KOPT-K1 (cell line): ENCODE data around the gene TASP1.
"Not testable (repeated sequence)": the region's sequence is repeated elsewhere in the genome, so short reads cannot be mapped to it uniquely, and the experiment has no call there.

Experiments
- H3K27ac ChIP-seq: fragments of 200-600 bp; sonication (generic); 2 replicates; pipeline ENCODE4 v1.5.1; 2016; ENCODE audit warnings: antibody characterized with exemption, mild to moderate bottlenecking, low read depth, low read length; ENCODE audit not compliant: poor library complexity, severe bottlenecking
- H3K36me3 ChIP-seq: fragments of 200-600 bp; sonication (generic); 2 replicates; pipeline ENCODE4 v1.5.1; 2017; ENCODE audit warnings: antibody characterized with exemption, mild to moderate bottlenecking, low read length, moderate library complexity; ENCODE audit not compliant: insufficient read depth
- H3K9me3 ChIP-seq: fragments of 200-600 bp; sonication (generic); 2 replicates; pipeline ENCODE4 v1.5.1; 2017; ENCODE audit warnings: antibody characterized with exemption, low read length, mild to moderate bottlenecking; ENCODE audit not compliant: insufficient read depth, poor library complexity, severe bottlenecking

Gene TASP1

DNA sequence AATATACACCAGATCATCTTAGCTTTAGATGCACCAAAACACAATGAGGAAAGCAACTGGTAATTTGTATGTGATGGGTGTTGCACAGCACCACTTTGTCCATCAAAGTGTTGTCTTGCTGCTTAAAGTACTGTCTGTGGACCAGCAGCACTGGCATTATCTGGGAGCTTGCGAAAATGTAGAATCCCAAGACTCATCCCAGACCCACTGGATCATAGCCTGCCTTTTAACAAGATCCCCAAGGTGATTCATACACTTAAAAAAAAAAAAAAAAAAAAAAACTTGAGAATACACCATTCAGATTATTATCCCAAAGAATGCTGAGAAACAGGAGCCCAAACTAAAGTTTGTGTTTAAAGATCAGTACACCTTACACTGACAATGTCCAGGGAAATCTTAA lies 123.4 kb downstream of the TASP1 start:
- Histone ChIP-seq H3K27ac (no peak overlapping the region), H3K36me3 (peaks cover 27% of the 10 kb centered on the region), H3K9me3 (peaks cover 15% of the 10 kb centered on the region)

DNA sequence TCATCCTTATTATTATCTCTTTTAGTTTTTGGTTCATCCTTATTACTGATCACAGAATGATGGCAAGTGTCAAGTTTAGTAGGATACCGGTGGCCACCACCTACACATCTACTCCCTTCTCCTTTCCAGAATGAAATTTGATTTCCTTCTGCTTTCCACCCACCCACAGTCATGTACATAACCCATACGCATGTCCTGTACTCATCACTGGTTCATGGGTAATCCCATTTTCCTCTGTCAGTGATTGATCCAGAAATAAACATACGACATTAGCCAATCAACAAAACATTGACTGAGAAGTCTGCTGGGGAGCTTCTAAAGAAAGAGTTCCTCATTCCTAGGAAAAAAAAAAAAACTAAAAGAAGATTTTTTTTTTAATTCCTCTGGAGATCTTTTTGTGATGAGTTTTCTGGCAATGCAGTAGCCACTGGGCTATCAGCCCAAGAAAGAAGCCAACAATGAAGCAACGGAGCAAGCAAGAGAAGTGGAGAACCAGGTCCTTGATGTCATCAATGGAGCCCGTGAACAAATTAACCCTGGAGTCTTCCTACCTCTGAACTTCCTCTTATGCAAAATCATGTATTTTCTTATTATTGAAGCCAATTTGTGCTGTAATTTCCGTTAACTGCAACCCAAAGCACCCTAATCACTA lies 127.8 kb downstream of the TASP1 start:
- Histone ChIP-seq H3K27ac (no peak overlapping the region), H3K9me3 (peaks cover 27% of the 10 kb centered on the region), H3K36me3 (peaks cover 27% of the 10 kb centered on the region)

DNA sequence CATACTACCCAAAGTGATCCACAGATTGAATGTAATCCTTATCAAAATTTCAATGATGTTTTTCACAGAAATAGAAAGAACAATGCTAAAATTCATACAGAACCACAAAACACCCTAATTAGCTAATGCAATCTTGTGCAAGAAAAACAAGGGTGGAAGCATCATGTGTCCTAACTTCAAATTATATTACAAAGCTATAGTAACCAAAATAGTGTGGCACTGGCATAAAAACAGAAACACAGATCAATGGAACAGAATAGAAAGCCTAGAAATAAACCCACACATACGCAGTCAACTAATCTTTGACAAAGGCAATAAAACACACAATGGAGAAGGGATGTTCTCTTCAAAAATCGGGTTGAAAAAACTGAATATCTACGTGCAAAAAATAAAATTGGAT lies 131.1 kb downstream of the TASP1 start:
- Histone ChIP-seq H3K36me3 (peaks cover 8% of the 10 kb centered on the region), H3K9me3 (peaks cover 31% of the 10 kb centered on the region), H3K27ac (no peak overlapping the region)

DNA sequence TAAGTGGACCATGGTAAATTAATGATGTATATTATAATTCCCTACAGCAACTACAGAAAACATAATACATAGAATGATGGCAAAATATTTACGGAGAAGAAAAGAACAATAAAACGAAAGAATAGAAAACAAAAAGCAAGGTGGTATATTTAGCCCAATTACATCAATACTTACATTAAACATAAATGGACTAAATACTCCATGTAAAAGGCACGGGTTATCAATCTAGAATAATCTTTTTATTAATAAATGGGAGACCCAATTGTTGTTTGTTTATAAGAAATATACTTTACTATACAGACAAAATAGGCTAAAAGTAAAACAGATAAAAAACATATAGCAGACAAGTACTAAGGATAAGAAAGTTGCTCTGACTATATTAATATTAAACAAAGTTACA lies 137.2 kb downstream of the TASP1 start:
- Histone ChIP-seq H3K9me3 (peaks cover 68% of the 10 kb centered on the region), H3K36me3 (peaks cover 21% of the 10 kb centered on the region), H3K27ac (no peak overlapping the region)

DNA sequence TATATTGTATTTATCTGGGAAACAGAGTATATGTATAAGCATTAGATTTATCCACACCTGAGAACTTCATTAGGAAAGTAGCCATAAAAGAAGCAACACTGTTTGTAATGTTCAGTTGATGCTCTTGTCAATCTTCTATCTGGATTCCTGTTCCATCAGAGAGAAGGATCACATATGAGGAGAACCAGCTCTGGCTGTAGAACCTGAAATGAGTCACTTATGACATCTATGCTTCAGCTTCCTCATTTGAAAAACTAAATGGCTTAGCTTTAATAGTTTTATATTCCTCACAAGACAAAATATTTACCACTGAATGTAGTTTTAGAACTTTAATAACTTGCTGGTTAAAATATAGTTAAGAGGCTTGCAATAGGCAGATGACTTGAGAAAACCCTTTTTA lies 144.7 kb downstream of the TASP1 start:
- H3K27ac ChIP-seq = no peak overlapping the region
- H3K9me3 ChIP-seq = peaks cover 20% of the 10 kb centered on the region
- peaks cover 8% of the 10 kb centered on the region; the same call in 1 of the 2 replicates for H3K36me3 ChIP-seq

DNA sequence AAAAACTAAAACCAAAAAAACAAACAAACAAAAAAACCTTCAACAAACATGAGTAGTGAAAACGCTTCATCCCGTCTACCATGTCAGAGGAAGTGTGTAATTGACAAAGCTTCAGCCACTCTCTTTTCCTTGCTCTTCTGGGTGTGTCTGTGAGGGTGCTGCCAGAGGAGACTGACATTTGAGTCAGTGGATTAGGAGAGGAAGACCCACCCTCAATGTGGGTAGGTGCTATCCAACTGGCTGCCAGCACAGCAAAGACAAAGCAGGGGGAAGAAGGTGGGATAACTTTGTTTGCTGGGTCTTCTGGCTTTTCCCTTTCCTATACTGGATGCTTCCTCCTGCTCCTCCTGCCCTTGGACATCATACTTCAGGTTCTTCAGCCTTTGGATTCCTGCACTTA lies 145.6 kb downstream of the TASP1 start:
- Histone ChIP-seq H3K27ac (no peak overlapping the region), H3K9me3 (peaks cover 12% of the 10 kb centered on the region), H3K36me3 (peaks cover 4% of the 10 kb centered on the region; the same call in 1 of the 2 replicates)

DNA sequence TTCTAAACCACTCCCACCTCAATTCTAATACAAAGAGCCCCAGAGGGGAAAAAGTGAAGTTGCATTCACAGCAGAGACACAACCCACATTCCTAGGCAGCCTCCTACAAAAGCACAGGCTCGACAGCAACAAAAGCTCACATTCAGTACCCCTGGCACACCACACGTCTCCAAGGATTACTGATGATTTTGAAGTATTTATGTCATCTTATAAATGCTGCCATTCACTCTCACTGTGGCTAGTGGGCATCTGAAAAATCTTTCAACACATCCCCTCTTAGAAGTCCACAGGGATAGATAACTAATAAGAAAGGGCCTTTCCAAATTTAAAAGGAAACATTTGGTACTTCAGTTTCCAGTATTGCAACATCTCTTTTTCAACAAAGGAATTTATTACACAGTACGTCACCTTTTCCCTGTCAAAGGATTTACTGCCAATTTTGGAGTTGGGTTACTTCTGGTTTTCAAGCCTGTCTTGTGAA lies 146.7 kb downstream of the TASP1 start:
- Histone ChIP-seq H3K9me3 (peaks cover under 1% of the 10 kb centered on the region), H3K36me3 (peaks cover 4% of the 10 kb centered on the region; the same call in 1 of the 2 replicates), H3K27ac (no peak overlapping the region)

DNA sequence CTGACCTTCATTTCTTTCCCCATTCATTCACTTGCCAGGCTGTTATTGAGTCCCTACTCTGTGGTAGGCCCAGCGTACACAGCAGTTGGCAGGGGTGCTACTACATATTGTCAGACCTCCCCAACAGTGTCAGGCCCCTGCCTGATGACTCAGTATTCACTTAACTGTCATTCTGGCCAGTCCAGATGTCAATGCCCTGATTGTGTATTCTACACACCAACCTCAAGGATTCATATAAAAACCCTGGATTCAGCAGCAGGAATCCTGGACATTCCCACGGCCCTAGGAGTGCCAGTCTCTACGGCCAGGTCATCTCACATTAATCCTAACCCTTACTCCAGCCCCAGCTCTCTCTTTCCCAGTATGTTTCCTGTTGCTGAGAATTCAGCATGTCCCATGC lies 151.5 kb downstream of the TASP1 start:
- H3K9me3 ChIP-seq = peaks cover 7% of the 10 kb centered on the region
- peaks cover 13% of the 10 kb centered on the region for H3K36me3 ChIP-seq
- no peak overlapping the region for H3K27ac ChIP-seq

DNA sequence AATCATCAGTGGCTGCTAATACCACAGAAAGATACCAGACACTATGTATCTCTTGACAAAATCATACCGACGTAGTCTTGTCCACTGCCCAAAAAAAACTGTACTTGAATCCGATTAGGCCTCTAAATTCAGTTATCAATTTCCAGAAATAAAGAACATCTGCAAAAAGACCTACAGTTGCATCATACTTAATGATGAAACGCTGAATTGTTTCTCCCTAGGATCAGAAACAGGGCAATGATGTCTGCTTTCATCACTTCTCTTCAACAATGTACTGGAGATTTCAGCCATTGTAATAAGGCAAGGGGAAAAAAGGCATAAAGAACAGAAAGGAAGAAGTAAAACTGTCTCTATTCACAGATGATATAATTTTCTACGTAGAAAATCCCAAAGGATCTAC lies 152.0 kb downstream of the TASP1 start:
- Histone ChIP-seq H3K9me3 (peaks cover 7% of the 10 kb centered on the region), H3K36me3 (peaks cover 19% of the 10 kb centered on the region), H3K27ac (no peak overlapping the region)

DNA sequence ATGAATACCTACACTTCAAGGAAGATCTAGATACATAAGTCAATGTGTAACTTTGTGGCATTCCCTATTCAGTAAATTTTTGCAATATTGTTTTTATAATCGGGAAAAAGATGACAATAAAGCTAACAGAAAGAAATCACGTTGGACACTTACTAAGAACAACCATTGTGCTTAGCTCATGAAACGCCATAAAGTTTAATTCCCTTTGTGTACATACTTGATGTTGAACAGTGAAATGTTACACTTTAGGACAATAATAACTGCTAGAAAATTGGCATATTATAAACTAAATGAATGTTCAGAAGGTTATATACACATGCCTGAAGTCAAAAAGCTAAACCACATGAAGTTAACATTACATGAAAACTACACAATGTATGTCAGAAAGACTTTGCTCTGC lies 153.2 kb downstream of the TASP1 start:
- Histone ChIP-seq H3K27ac (no peak overlapping the region), H3K9me3 (peaks cover 7% of the 10 kb centered on the region), H3K36me3 (peaks cover 28% of the 10 kb centered on the region)

DNA sequence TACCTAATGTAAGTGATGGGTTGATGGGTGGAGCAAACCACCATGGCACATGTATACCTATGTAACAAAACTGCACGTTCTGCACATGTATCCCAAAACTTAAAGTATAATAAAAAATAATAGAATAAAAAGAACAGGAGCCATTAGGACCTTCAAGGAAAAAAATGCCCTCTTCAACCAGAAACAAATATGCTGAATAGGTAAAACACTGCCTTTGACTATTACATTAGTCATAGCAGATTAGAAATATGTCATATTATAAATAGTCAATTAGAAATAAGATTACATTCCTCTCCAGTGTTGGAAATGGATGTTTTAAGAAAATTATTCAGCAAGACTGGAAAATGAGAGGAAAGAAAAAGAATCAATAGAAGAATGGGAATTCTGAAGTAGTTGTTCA lies 153.7 kb downstream of the TASP1 start:
- H3K27ac ChIP-seq, H3K9me3 ChIP-seq: not testable (repeated sequence)
- peaks cover 33% of the 10 kb centered on the region for H3K36me3 ChIP-seq

DNA sequence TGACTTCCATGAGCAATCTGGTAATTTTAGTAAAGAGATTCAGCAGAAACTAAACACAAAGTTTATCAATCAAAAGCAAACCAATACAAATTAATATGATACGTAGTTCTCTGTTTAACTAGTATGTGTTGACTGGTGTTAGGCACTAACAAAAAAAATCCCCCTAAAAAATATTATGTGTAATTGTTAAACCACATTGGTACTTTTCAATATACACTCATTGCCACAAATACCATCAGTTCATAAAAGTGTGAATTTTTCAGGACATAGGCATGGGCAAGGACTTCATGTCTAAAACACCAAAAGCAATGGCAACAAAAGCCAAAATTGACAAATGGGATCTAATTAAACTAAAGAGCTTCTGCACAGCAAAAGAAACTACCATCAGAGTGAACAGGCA lies 155.3 kb downstream of the TASP1 start:
- H3K9me3 ChIP-seq, H3K27ac ChIP-seq: not testable (repeated sequence)
- peaks cover 41% of the 10 kb centered on the region for H3K36me3 ChIP-seq

DNA sequence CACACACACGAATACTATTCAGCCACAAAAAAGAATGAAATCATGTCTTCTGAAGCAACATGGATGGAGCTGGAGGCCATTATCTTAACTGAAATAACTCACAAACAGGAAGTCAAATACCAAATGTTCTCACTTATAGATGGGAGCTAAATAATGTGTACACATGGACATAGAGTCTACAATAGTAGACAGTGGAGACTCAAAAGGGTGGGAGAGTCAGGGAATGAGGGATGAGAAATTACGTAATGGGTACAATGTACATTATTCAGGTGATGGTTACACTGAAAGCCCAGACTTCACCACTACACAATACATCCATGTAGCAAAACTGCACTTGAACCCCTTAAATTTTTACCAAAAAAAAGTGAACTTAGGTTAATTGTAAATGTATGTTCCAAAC lies 160.4 kb downstream of the TASP1 start:
- H3K36me3 ChIP-seq = peaks cover 48% of the 10 kb centered on the region
- H3K9me3 ChIP-seq = peaks cover 3% of the 10 kb centered on the region
- no peak overlapping the region for H3K27ac ChIP-seq

DNA sequence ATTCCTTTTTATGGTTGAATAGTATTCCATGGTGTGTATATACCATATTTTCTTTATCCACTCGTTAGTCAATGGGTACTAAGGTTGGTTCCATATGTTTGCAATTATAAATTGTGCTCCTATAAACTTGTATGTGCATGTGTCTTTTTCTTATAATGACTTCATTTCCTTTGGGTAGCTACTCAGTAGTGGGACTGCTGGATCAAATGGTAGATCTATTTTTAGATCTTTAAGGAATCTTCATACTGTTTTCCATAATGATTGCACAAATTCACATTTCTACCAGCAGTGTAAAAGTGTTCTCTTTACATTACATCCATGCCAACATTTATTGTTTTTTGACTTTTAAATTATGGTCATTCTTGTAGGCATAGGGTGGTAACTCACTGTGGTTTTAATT lies 164.3 kb downstream of the TASP1 start:
- H3K27ac ChIP-seq = no peak overlapping the region
- peaks cover 3% of the 10 kb centered on the region for H3K9me3 ChIP-seq
- peaks cover 11% of the 10 kb centered on the region; the same call in 1 of the 2 replicates for H3K36me3 ChIP-seq

DNA sequence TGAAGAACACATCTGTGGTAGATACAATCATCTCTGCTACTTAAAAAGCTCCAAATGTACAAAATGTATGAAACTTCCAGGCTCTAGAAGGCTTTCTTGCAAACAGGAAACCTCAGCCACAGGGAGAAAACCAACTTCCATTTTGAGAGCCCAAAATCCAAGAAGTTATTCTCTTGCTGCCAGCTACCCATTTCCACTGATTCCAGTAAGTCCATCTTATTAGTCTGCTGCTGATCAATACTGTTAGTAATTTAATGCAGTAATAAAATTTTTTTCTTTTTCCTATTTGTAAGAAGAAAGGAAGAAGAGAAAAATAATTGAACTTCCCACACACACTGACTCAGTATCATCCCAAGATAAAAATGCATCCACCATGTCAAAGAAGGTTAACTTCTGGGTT lies 169.5 kb downstream of the TASP1 start:
- no peak overlapping the region for H3K27ac ChIP-seq
- H3K9me3 ChIP-seq = peaks cover 3% of the 10 kb centered on the region

DNA sequence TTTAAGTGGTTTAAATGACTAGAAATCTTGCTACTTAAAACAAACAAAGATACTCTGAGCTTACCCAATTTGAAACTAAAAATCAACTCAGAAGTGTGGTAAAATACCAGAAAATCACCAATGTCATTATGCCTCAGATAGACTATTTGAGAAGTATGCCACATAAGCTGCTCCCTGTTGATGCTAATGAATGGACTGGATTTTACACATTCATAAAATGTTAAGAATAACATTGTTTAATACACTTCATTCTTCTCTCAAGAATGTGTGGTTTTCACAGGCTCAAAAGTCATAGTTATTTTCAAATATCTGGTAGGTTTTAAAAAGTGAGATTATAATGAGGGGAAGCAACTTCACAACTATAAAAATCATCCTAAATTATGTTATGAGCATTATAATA lies 170.6 kb downstream of the TASP1 start:
- no peaks in the 10 kb centered on the region for H3K36me3 ChIP-seq
- H3K9me3 ChIP-seq = no peaks in the 10 kb centered on the region

More for the DNA sequence above, 169.5 kb downstream of the TASP1 start:
- 0 out of 2 replicates have a peak, but pooled peaks cover 4% of the 10 kb centered on the region for H3K36me3 ChIP-seq

More for the DNA sequence above, 170.6 kb downstream of the TASP1 start:
- no peak overlapping the region for H3K27ac ChIP-seq
